AG09309 (cell line): ENCODE data around the gene FXR2.
"Not testable (repeated sequence)": the region's sequence is repeated elsewhere in the genome, so short reads cannot be mapped to it uniquely, and the experiment has no call there.

ENCODE experiments used
- DNase-seq: peaks from one replicate; pipeline ENCODE4 v3.0.0-alpha.2; 2010; ENCODE audit warnings: low read depth
- H3K4me3 ChIP-seq: 2 replicates; pipeline ENCODE4 v1.5.1; 2011; ENCODE audit warnings: mild to moderate bottlenecking, low read depth, low read length, moderate library complexity; ENCODE audit not compliant: control insufficient read depth
- TF ChIP-seq, protein P1 (sequence below): IDR thresholded peaks from 2 replicates; pipeline ENCODE4 v1.5.1; 2011; ENCODE audit warnings: mild to moderate bottlenecking, low read depth, low read length, inconsistent platforms; ENCODE audit not compliant: insufficient read depth, control insufficient read depth; ENCODE audit errors: missing control alignments

The FXR2 gene

DNA sequence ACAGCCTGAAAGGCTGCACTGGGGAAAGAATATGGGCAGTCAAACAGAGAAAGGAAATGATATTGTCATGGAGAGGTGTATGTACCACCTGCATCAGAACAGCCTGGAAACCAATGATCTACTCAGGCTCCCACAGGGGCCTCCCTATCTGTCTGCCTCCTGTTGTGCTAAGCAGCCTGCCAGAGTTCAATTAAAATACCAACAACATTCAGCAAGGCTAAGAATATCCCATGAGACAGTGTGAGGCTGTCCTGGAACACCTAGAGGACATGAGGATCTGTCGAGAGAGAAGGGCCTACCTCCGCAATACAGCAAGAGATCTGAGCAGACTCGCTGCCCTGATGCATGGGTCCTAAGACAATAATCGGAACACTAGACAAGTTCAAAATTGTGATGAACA lies 8.4 kb downstream of the FXR2 start:
- no peak for DNase-seq
- TF ChIP-seq, protein P1, sequence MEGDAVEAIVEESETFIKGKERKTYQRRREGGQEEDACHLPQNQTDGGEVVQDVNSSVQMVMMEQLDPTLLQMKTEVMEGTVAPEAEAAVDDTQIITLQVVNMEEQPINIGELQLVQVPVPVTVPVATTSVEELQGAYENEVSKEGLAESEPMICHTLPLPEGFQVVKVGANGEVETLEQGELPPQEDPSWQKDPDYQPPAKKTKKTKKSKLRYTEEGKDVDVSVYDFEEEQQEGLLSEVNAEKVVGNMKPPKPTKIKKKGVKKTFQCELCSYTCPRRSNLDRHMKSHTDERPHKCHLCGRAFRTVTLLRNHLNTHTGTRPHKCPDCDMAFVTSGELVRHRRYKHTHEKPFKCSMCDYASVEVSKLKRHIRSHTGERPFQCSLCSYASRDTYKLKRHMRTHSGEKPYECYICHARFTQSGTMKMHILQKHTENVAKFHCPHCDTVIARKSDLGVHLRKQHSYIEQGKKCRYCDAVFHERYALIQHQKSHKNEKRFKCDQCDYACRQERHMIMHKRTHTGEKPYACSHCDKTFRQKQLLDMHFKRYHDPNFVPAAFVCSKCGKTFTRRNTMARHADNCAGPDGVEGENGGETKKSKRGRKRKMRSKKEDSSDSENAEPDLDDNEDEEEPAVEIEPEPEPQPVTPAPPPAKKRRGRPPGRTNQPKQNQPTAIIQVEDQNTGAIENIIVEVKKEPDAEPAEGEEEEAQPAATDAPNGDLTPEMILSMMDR = no peak
- H3K4me3 ChIP-seq = no peak overlapping the region

DNA sequence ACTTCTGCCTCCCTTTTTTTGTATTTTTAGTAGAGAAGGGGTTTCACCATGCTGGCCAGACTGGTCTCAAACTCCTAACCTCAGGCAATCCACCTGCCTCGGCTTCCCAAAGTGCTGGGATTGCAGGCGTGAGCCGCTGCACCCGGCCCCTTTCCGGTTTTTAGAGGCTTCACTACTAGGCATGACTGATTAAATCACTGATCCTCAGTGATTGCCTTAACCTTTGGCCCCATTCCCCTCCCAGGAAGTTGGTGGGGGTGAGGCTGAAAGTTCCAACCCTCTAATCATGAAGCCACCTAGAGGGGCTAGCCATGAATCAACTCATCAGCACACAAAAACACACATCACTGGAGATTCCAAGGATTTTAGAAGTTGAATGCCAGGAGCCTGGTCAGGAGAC lies 17.1 kb downstream of the FXR2 start:
- DNase-seq, H3K4me3 ChIP-seq: not testable (repeated sequence)

DNA sequence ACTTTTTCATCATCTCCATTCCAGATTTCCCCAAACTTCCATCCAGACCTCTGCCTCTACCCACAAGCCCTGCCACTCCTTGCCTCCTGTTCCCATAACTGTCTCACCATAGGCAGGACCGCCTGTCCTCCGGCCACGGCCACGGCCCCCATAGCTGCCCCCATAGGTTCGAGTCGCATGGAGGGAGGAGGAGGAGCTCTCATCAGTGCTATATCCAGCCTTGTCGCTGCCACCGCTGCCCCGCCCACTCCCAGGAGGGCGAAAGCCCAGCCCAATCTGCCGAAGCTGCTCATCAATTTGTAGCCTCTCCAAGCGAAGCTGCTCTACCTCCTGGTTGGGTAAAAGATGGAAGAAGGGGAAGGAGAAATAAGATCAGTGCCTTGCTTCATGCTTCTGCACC lies 21.4 kb downstream of the FXR2 start:
- H3K4me3 ChIP-seq = no peak overlapping the region
- DNase-seq = no peak
- TF ChIP-seq, protein P1 = no peak

DNA sequence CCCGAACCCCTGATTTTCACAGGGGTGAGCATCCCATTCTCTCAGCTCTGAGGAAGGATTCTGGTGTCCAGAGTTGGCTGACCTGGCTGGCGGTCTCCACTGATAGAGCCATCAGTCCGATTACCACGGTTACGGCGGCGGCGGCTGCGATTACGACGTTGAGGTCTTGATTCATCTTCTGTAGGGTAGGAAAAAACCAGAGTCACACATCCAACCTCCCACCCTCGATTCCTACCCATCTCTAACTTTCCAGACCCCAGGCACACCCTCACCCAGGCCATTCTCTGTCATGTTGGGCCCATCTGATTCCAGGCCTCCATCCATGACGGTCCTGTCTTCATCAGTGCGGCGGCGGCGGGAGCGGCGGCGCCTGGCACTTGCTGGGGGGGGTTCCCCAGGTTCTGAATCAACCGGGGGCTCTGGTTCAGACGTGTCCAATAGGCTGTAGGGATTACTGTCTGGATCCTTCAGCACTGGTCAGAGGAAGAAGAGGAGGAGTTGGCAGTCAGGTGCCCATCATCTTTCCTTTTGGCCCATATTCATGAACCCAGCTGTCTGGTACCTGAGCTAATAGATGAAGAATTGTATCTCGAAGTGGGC lies 22.2 kb downstream of the FXR2 start:
- TF ChIP-seq, protein P1 = no peak
- DNase-seq = no peak
- no peak overlapping the region for H3K4me3 ChIP-seq

DNA sequence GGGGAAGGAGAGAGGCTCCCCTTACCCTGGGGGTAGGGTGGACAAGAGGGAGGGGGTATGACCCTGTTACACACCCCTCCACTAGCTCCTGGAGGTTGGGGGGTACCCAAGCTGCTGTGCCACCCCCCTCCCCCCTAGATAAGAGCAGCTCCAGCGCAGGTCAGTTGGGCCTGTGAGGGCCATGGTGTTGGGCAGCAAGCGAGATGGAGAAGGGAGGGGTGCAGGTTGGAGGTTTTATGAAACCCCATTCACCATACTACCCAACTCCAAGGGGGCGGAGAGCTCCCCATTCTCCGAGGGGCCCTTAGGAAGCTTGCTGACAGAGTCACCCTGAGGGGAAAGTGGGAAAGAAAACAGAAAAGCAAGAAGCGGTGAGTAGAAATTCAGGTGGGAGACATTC lies 23.1 kb downstream of the FXR2 start:
- DNase-seq = no peak
- TF ChIP-seq, protein P1 = no peak
- H3K4me3 ChIP-seq = no peak overlapping the region

DNA sequence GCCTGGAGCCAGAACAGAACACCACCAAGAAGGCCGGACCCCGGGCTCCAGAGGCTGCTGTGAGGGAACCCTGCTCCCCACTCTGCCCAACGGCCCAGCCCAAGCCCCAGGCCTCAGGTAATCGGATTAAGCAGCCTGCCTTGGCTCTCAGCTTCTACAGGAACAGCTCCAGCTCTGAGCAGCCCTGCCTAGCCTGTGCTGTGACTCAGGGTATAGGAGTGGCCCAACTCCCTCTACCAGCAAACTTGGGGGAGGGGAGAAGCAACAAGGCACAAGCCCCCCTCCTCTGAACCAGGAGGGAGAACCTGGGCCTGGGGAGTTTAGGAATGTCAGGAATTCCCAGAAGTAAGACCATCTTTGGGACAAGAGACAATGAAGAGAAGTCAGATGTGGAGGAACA lies 24.0 kb downstream of the FXR2 start:
- no peak for DNase-seq
- TF ChIP-seq, protein P1 = no peak
- no peak overlapping the region for H3K4me3 ChIP-seq

DNA sequence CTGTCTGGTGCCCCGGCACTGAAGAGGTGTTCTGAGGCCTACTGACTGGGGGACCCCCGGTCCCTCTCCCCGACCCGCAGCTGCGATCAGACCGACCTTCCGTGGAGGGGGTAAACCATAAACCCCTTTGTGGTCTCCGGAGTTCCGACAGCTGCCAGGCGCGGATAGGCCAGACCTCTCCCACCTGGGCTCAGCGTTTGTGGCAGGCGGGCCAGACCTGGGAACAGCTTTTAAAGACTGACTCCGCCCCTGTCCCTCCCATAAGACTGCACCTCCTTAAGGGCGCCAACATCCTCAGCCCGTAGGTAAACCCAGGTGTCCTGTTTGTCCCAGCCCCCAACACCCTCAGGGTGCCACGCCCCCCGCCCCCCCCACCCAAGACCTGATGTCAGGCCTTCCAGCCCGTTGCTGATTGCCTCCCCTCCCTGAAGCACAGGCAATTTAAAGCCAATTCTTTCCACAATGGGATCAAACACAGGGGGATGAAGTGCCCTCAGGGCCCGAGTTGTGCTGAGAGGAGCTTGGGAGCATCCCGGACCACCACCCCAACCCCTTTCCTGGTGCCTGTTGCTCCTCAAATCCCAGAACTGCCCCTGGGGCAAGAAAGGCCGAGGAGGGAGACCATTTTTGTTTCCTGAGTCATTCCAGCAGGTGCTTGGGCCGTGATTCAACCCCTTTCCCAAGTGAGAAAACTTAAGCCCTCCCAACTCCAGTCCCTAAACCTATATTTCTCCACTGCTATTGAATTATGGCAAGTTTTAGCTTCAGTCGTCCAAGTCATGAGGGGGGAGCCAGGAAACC lies 24.6 kb downstream of the FXR2 start, which contains the start of gene SOX15:
TSS of gene SOX15 (minus strand) at position 204 of the 801 bp plus-strand sequence. CDS start 418 bp downstream, outside the sequence.
- DNase-seq = no peak
- TF ChIP-seq, protein P1 = no peak
- peak within 1 kb of the TSS; percentile 15 for H3K4me3 ChIP-seq
